ENCODE results near the gene SGPP1.

DNA sequence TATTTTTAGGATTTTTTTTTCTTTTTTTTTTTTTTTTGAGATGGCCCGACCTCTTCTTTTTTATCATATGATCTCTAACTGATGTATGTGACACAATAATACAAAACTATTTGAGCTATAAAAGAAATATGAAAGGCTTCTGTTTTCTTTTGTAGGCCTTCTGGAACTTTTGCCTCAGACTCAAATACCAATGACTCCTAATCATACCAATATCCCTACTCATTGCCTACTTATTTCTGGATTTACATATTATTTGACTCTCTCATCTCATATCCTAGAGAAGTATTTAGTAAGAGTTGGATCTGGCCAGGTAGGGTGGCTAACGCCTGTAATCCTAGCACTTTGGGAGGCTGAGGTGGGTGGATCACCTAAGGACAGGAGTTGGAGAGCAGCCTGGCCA lies 73.5 kb downstream of the SGPP1 start:
- TF ChIP-seq EZH2 (IDR thresholded peaks at IDR 0.05; ENCODE audit: borderline replicate concordance, insufficient read depth, low read depth, low read length, poor library complexity, severe bottlenecking): no peak
- TF ChIP-seq, protein P1, sequence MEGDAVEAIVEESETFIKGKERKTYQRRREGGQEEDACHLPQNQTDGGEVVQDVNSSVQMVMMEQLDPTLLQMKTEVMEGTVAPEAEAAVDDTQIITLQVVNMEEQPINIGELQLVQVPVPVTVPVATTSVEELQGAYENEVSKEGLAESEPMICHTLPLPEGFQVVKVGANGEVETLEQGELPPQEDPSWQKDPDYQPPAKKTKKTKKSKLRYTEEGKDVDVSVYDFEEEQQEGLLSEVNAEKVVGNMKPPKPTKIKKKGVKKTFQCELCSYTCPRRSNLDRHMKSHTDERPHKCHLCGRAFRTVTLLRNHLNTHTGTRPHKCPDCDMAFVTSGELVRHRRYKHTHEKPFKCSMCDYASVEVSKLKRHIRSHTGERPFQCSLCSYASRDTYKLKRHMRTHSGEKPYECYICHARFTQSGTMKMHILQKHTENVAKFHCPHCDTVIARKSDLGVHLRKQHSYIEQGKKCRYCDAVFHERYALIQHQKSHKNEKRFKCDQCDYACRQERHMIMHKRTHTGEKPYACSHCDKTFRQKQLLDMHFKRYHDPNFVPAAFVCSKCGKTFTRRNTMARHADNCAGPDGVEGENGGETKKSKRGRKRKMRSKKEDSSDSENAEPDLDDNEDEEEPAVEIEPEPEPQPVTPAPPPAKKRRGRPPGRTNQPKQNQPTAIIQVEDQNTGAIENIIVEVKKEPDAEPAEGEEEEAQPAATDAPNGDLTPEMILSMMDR (IDR thresholded peaks at IDR 0.05): no peak

All from B cell (primary cell).